GM12891 (cell line): Measurements from ENCODE around the gene HHIP.

Source experiments
- DNase-seq: peaks from one replicate; pipeline ENCODE4 v3.0.0; 2011; ENCODE audit warnings: low spot score; ENCODE audit not compliant: insufficient read length
- FAIRE-seq: peaks from 2 replicates; lab custom pipeline; 2011; peaks lifted over from hg19 to GRCh38; lab: Jason Lieb, UNC
- PAX5 ChIP-seq: IDR thresholded peaks from 2 replicates; pipeline ENCODE4 v1.6.1; 2011; ENCODE audit warnings: low read length, moderate library complexity, mild to moderate bottlenecking; ENCODE audit not compliant: insufficient read depth, severe bottlenecking
- POLR2A ChIP-seq: IDR thresholded peaks from 2 replicates; pipeline ENCODE4 v1.6.1; 2011; ENCODE audit warnings: low read depth, low read length, control low read depth
- POLR2AphosphoS5 ChIP-seq: IDR thresholded peaks from 2 replicates; pipeline ENCODE4 v1.6.1; 2011; ENCODE audit warnings: low read depth, low read length, control low read depth
- POU2F2 ChIP-seq: IDR thresholded peaks from 2 replicates; pipeline ENCODE4 v1.6.1; 2011; ENCODE audit warnings: low read depth, mild to moderate bottlenecking, control low read depth, low read length, moderate library complexity
- SPI1 ChIP-seq: IDR thresholded peaks from 2 replicates; pipeline ENCODE4 v1.6.1; 2011; ENCODE audit warnings: low read depth, low read length, control low read depth
- TAF1 ChIP-seq: IDR thresholded peaks from 2 replicates; pipeline ENCODE4 v1.6.1; 2011; ENCODE audit warnings: low read depth, low read length, control low read depth

The HHIP gene

DNA sequence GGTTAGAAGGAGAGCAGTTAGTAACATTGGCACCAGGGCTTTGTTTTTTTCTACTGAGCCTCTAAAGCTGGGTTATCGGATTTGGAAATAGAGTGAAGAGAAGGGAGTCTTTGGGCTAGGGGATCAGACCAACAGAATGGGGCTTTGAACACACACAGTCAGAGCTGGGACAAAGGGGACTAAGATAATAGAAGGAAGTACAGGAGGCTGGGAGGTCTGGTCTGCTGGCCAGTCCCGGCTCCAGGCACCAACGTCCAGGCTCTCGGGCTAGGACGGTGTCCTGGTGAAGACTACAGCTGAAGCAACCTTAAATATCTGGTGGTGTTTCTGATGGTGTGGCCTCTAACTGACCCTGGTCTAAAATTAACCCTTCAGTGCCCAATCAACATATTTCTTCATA lies 57.5 kb downstream of the HHIP start:
- FAIRE-seq (no peak), DNase-seq (no peak)
- TF ChIP-seq POLR2A (no peak), PAX5 (no peak), TAF1 (no peak), POLR2AphosphoS5 (no peak), POU2F2 (no peak), SPI1 (no peak)

DNA sequence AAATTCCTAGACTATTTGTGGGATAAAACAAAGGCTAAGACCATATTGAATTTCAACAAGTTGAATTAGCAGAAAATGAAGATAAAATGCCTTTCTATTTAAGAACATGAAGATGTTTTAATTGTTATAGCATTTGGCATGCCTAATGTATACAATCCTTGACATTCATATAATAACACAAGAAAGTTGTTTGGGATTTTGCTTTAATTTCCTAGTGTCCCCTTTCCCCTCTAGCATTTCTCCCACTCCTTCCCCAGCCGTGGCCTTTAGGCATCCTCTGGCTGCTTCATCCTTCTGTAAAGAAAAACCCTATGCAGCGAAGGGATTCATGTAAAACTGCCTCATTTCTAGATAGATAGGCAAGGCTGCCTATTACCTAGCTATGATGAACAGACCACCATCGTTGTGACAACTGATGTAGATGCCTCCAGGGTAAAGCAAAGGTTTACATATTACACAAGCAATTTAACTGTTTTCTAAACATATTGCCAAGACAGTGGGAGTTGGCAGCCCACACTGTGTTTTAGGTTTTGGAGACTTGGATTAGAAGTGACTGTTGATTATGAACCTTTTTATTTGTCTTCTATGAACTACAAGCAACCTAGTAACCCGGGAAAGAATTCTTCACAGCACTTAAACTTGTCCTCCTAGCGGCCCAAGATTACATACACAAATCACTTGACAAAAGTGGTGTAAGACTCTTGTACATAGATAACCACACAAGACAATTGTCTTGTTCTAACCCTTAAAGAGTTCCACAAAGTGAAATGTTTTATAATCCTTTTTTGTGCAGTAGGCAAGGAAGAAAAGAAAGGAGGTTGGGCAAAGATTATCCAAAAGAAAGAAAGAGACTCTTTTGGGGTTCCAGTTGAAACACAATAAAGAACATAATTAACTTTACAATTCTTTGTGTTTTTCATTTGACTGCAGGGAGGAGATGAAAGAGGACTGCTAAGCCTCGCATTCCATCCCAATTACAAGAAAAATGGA lies 59.9 kb downstream of the HHIP start:
- FAIRE-seq: no peak
- no peak for TF ChIP-seq TAF1
- no peak for DNase-seq

DNA sequence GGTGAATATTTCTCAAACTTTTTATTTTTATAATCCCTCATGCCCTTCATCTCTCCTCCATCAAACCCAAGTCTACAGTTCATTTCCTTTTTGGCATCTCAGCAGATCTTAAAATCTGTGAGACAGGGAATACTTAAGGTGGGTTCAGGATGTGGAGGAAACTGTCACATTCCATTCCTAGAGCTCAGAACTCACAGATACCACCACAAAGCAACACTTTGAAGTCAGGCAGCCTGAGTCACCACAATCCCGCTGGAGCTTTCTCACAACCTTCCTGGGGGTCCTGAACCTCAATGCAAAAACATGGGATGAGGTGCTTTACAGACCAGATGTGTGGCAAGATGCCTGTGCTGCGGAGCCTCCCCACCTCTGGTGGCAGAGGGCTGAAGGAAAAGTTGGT lies 63.2 kb downstream of the HHIP start:
- TF ChIP-seq POLR2A (no peak), PAX5 (no peak), POLR2AphosphoS5 (no peak), TAF1 (no peak), POU2F2 (no peak), SPI1 (no peak)
- DNase-seq (no peak), FAIRE-seq (no peak)

DNA sequence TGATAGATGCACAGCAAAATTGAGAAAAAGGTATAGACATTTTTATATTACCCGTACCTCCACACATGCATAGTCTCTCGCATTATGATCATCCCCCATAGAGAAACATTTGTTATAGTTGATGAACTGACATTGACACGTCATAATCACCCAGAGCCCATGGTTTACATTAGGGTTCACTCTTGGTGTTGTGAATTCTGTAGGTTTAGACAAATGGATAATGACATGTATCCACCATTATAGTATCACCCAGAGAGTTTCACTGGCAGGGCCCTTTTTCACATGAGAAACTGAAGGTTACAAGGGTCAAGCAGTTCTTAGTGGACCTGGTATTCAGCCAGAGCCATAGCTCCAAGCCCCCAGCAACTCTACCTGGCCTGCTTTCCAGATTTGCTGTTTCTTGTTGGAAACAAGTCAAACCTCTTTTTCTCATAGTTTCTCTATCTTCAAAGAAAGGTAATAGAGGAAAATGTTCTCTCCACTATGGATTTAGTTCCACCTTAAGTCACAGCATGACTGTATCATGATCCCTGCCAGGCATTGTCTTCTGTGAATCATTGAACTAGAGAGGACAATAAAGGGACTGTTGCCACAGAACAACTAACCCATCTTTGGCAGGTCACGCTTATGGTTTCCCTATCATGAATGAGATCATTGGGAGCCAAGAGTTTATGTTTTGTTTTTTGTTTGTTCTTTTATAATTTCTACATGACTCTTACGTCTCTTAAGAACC lies 64.0 kb downstream of the HHIP start:
- TF ChIP-seq POLR2A (no peak), SPI1 (no peak), POLR2AphosphoS5 (no peak), POU2F2 (no peak), PAX5 (no peak), TAF1 (no peak)
- FAIRE-seq (no peak), DNase-seq (no peak)

DNA sequence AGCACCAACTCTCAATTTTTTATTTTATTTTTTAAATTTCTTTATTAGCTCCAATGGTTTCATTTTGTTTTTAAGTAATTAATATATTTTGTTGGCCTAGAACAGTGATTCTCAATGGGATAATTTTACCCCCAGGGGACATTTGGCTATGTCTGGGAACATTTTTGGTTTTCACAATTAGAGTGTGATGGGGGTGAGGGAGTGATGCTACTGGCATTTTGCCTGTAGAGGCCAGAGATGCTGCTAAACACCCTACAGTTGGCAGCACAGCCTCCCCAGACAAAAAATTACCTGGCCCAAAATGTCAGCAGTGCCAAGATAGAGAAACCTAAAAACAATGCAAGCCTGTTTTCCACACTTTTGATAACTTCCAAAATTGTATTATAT lies 64.6 kb downstream of the HHIP start:
- DNase-seq: no peak
- FAIRE-seq: no peak
- TF ChIP-seq SPI1: no peak
- no peak for TF ChIP-seq PAX5
- TF ChIP-seq POU2F2: no peak
- TF ChIP-seq POLR2A: no peak
- no peak for TF ChIP-seq POLR2AphosphoS5
- TF ChIP-seq TAF1: no peak

DNA sequence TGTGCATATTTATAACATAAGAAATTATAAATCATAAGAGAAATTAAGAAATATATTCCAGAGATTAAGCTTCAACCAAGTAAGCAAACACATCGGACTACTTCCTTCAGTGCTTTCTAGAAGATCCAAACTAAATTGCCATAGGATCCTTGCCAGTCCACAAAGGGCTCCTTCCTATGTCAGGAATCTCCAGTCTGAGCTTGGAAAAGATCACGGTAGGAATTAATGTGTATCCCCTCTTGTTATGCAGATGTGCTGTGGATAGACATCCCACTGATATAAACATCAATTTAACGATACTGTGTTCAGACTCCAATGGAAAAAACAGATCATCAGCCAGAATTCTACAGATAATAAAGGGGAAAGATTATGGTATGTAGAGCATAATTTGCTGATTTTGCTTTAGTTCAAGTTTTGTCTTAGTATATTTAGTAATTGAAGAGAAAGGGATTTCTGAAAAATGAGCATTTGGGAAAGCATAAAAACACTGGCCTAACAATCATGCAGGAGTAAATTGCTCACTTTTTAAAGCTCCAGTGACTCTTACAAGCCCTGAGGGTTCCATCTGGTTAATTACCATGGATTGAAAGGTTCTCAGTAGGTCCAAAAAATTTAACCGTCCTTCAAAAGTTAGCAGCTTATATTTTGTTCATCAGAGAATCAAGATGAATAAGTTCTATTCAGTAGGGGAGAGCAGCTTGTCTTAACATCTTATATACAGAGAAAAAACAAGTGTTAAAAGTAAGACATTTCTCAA lies 65.9 kb downstream of the HHIP start:
- TF ChIP-seq POLR2AphosphoS5 (no peak), PAX5 (no peak), TAF1 (no peak), SPI1 (no peak), POU2F2 (no peak)
- no peak for DNase-seq
- no peak for FAIRE-seq

DNA sequence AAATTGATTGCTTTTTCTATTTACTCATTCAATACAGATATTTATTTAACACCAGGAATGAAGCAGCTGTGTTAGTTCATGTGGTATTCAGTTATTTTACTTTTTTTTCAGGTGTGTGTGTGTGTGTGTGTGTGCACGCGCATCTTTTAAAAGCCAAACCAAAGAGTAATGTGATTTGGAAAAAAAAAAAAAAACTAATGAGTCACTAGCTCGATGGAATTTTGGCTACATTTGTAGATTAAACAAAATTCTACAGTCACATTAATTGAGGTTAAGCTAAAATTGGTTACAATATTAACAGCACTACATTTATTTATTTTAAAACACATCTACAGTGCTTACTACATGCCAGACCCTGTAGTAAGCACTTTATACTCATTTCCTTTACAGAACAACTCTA lies 66.8 kb downstream of the HHIP start:
- DNase-seq: no peak
- TF ChIP-seq POLR2A (no peak), SPI1 (no peak), POU2F2 (no peak), PAX5 (no peak), TAF1 (no peak), POLR2AphosphoS5 (no peak)
- FAIRE-seq: no peak

DNA sequence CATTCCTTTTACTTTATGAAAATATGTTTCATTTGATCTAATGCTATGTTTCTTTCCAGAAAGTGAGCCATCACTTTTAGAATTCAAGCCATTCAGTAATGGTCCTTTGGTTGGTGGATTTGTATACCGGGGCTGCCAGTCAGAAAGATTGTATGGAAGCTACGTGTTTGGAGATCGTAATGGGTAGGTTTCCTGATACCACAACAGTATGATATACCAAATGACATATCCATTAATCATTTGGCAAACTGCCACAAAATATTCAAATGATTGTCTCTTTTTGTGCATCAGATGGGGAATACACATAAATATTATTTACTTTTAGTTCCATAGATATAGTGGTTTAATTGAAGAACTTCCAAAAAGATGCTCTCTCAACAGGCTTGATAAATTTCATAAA lies 68.2 kb downstream of the HHIP start:
- no peak for FAIRE-seq
- TF ChIP-seq PAX5 (no peak), TAF1 (no peak), SPI1 (no peak), POLR2A (no peak), POU2F2 (no peak), POLR2AphosphoS5 (no peak)

DNA sequence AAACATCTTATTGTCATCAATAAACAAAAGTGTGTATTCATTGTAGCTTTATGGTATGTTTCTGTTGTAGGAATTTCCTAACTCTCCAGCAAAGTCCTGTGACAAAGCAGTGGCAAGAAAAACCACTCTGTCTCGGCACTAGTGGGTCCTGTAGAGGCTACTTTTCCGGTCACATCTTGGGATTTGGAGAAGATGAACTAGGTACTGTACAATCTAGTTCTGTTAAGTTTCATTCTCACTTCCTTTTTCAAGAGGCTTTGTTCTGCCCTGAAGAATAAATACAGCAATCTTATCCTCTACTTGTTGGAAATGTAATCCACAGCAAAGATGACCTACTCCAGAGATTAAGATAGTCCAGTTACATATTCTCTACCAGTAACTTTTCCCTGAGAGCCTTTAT lies 69.3 kb downstream of the HHIP start:
- TF ChIP-seq TAF1: no peak
- peak; percentile 91 for TF ChIP-seq SPI1
- FAIRE-seq (no peak), DNase-seq (no peak)

More for the DNA sequence above, 68.2 kb downstream of the HHIP start:
- no peak for DNase-seq

DNA sequence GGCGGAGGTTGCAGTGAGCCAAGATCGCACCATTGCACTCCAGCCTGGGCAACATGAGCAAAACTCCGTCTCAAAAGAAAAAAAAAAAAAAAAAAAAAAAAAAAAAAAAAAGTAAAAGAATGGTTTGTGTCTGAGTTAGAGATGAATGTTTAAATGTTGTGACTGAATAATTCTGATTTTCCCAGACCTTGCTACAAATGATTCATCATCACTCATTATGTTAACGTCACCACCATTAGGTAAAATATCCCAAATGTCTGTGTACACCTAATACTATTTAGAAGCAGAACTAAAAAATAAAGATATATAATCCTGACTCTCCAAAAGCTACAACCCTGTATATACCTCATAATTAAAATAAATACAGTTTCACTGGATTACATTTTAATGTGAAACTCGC lies 70.8 kb downstream of the HHIP start:
- no peak for DNase-seq

More for the DNA sequence above, 70.8 kb downstream of the HHIP start:
- TF ChIP-seq TAF1 (no peak), PAX5 (no peak), POLR2AphosphoS5 (no peak)
- FAIRE-seq: no peak
